Memory B cell (primary cell): ENCODE results near the gene TRAPPC14.
"Not testable (repeated sequence)": the region's sequence is repeated elsewhere in the genome, so short reads cannot be mapped to it uniquely, and the experiment has no call there.

Experiments used
- ATAC-seq: fragments of 150-1000 bp; cut with Tn5 transposase; 2 replicates; pipeline ENCODE4 v1.10.0; 2021; ENCODE audit warnings: low read depth, mild to moderate bottlenecking, moderate library complexity
- DNase-seq, 2 donors: peaks; one replicate each; pipeline ENCODE4 v3.0.0; 2022; ENCODE audit warnings: low spot score in 2 of 2
- H3K27ac Mint-ChIP-seq: one replicate; pipeline ENCODE4 v1.8.0; 2022; ENCODE audit warnings: mild to moderate bottlenecking, moderate library complexity, mixed read lengths
- H3K27me3 Mint-ChIP-seq: one replicate; pipeline ENCODE4 v1.8.0; 2022; ENCODE audit warnings: mixed read lengths
- H3K36me3 Mint-ChIP-seq: one replicate; pipeline ENCODE4 v1.8.0; 2022; ENCODE audit warnings: mild to moderate bottlenecking, mixed read lengths
- H3K4me1 Mint-ChIP-seq: one replicate; pipeline ENCODE4 v1.8.0; 2022; ENCODE audit warnings: mixed read lengths
- H3K4me3 Mint-ChIP-seq: one replicate; pipeline ENCODE4 v1.8.0; 2022; ENCODE audit warnings: mild to moderate bottlenecking, moderate library complexity, mixed read lengths
- H3K9me3 Mint-ChIP-seq: one replicate; pipeline ENCODE4 v1.8.0; 2022; ENCODE audit warnings: mixed read lengths

The TRAPPC14 gene

GRCh38 chr7:100153708-100154535 lies 4.6 kb downstream of the TRAPPC14 start:
- no peak overlapping the region for H3K4me3 Mint-ChIP-seq
- peaks cover 20% of the 10 kb centered on the region for H3K36me3 Mint-ChIP-seq

DNA sequence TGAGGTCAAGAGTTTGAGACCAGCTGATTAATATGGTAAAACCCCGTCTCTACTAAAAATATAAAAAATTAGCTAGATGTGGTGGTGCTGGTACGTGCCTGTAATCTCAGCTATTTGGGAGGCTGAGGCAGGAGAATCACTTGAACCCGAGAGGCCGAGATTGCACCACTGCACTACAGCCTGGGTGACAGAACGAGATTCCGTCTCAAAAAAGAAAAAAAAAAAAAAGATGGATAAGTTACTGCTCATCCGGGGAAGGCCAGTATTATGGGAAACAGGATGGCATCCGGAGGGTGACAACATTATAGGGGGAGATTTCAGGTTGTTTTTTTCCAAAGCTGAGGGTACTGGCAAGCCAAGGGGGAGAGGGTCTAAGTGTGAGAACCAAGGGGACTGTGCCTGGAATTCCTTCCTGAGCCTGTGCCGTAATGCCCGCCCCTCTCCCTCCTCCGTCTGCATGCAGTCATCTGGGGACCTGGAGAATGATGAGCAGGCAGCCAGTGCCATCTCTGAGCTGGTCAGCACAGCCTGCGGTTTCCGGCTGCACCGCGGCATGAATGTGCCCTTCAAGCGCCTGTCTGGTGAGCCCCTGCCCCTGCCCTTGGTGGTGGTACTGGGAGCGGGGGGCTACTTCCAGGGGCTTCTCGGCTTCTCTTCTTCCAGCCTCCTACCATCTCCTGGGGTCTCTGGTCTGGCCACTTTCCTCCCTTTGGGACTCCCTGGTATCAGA lies 5.4 kb downstream of the TRAPPC14 start:
- ATAC-seq (no peak), DNase-seq (no peak)
- no peaks in the 10 kb centered on the region for H3K27me3 Mint-ChIP-seq
- H3K4me3 Mint-ChIP-seq, result no peak overlapping the region
- no peaks in the 10 kb centered on the region for H3K9me3 Mint-ChIP-seq
- H3K4me1 Mint-ChIP-seq, result peaks cover 40% of the 10 kb centered on the region
- H3K36me3 Mint-ChIP-seq, result peaks cover 20% of the 10 kb centered on the region
- peak overlapping the region; percentile 62 for H3K27ac Mint-ChIP-seq

More at GRCh38 chr7:100153708-100154535, 4.6 kb downstream of the TRAPPC14 start:
- DNase-seq (no peak), ATAC-seq (no peak)
- H3K27me3 Mint-ChIP-seq, result no peaks in the 10 kb centered on the region
- peaks cover 33% of the 10 kb centered on the region for H3K4me1 Mint-ChIP-seq
- no peak overlapping the region for H3K27ac Mint-ChIP-seq
- H3K9me3 Mint-ChIP-seq, result no peaks in the 10 kb centered on the region

GRCh38 chr7:100152404-100152803 lies 6.1 kb downstream of the TRAPPC14 start:
- DNase-seq (no peak), ATAC-seq (no peak)
- Mint-ChIP-seq H3K4me3 (peak overlapping the region; percentile 45), H3K4me1 (peaks cover 36% of the 10 kb centered on the region), H3K27me3 (no peaks in the 10 kb centered on the region), H3K27ac (peak overlapping the region; percentile 62), H3K36me3 (peaks cover 20% of the 10 kb centered on the region), H3K9me3 (no peaks in the 10 kb centered on the region)

DNA sequence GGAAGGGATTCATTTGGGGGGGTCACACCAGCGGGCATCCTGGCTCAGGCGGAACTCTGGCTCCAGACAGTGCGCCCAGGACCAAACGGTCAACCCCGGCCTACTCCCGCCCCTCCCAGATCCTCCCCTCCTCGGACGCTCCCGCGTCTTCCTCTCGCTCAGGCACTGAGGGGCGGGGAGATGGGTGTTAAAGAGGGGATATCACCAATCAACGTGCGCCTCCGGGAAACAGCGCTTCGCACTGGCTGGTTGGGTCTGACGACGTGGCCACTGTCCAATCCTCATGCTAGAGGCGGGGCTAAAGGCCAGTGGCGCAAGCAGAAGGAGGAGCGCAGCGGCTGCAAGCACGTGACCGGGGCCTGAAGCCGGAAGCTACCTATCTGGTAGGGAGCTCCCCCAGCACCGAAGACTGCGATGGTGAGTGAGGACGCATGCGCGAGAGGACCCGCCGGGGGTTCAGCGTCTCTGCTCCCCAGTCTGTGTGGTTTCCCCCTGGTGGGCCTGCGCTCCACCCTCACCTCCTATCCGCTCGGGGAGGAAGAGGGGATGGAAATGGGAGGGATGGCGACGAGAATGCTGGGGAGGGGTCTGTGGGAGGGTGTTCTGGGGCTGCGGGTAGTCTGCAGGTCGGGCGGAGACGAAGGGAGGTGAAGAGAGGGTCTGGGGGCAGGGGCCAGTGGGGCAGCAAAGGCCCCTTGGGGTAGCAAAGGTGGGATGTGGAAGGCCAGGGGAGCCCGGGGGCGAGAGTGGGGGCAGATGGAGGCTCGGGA lies 9.8 kb downstream of the TRAPPC14 start, which contains the start of gene LAMTOR4:
LAMTOR4 (plus strand) TSS at position 360 of the 770 bp plus-strand sequence; CDS start at position 415, 55 bp downstream.
- Mint-ChIP-seq H3K9me3 (no peaks in the 10 kb centered on the region), H3K36me3 (peaks cover 10% of the 10 kb centered on the region), H3K27me3 (no peaks in the 10 kb centered on the region), H3K27ac (peak within 1 kb of the TSS; percentile 95), H3K4me1 (peaks cover 24% of the 10 kb centered on the region), H3K4me3 (peak within 1 kb of the TSS; percentile 98)
- ATAC-seq (peak; percentile 92), DNase-seq (peak; percentile 87 to 96)

- Mint-ChIP-seq H3K4me1 (peaks cover 21% of the 10 kb centered on the region), H3K36me3 (peaks cover 8% of the 10 kb centered on the region), H3K4me3 (peak overlapping the region; percentile 98), H3K27me3 (no peaks in the 10 kb centered on the region), H3K27ac (peak overlapping the region; percentile 95), H3K9me3 (no peaks in the 10 kb centered on the region)
- DNase-seq (no peak), ATAC-seq (peak; percentile 3)
Observed at GRCh38 chr7:100148225-100148558, 10.3 kb downstream of the TRAPPC14 start.

GRCh38 chr7:100147278-100147677 lies 11.2 kb downstream of the TRAPPC14 start:
- no peaks in the 10 kb centered on the region for H3K9me3 Mint-ChIP-seq
- DNase-seq (no peak), ATAC-seq (no peak)
- no peak overlapping the region for H3K4me3 Mint-ChIP-seq
- no peaks in the 10 kb centered on the region for H3K27me3 Mint-ChIP-seq
- peaks cover 5% of the 10 kb centered on the region for H3K36me3 Mint-ChIP-seq
- H3K4me1 Mint-ChIP-seq, result peaks cover 17% of the 10 kb centered on the region
- H3K27ac Mint-ChIP-seq, result no peak overlapping the region

GRCh38 chr7:100146350-100146749 lies 12.2 kb downstream of the TRAPPC14 start:
- not testable (repeated sequence) for H3K36me3 Mint-ChIP-seq, ATAC-seq, H3K27ac Mint-ChIP-seq, DNase-seq, H3K4me3 Mint-ChIP-seq, H3K27me3 Mint-ChIP-seq, H3K9me3 Mint-ChIP-seq
- peaks cover 19% of the 10 kb centered on the region for H3K4me1 Mint-ChIP-seq

DNA sequence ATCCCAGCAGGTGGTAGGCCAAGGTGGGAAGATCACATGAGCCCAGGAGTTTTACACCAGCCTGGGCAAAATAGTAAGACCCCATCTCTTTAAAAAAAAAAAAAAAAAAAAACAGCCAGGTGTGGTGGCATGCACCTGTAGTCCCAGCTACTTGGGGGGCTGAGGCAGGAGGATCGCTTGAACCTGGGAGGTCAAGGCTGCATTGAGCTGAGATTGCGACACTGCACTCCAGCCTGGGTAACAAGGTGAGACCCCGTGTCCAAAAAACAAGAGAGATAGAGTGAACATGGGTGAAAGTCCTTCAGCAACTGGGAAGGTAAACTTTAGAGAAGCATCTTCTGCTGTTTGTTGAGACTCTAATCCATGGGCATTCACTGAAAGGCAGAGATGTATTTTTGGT lies 16.1 kb downstream of the TRAPPC14 start:
- ATAC-seq (no peak), DNase-seq (no peak)
- Mint-ChIP-seq H3K36me3 (no peaks in the 10 kb centered on the region), H3K27me3 (peaks cover 3% of the 10 kb centered on the region), H3K9me3 (no peaks in the 10 kb centered on the region), H3K4me1 (peaks cover 11% of the 10 kb centered on the region), H3K4me3 (no peak overlapping the region), H3K27ac (no peak overlapping the region)

DNA sequence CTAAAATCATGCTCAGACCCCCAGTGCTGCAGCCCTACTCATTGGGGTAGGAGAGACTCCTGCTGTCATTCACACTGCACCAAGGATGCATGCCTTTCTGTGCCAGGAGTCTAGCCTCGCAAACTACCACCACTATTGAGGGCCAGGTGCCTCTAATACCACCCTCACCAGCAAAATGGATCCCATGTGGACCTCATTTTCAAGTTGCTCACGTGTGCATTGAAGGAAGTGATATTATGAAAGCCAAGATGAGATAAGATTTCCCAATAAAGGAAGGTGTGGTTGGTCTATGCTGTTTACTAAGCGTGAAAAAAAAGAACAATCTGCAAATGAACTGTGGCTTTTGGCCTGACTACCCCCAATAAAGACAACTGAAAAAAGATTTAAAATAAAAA lies 17.0 kb downstream of the TRAPPC14 start:
- Mint-ChIP-seq H3K27ac (no peak overlapping the region), H3K9me3 (no peaks in the 10 kb centered on the region), H3K36me3 (no peaks in the 10 kb centered on the region), H3K27me3 (peaks cover 3% of the 10 kb centered on the region), H3K4me3 (no peak overlapping the region), H3K4me1 (peaks cover 11% of the 10 kb centered on the region)
- ATAC-seq, result no peak
- no peak for DNase-seq

DNA sequence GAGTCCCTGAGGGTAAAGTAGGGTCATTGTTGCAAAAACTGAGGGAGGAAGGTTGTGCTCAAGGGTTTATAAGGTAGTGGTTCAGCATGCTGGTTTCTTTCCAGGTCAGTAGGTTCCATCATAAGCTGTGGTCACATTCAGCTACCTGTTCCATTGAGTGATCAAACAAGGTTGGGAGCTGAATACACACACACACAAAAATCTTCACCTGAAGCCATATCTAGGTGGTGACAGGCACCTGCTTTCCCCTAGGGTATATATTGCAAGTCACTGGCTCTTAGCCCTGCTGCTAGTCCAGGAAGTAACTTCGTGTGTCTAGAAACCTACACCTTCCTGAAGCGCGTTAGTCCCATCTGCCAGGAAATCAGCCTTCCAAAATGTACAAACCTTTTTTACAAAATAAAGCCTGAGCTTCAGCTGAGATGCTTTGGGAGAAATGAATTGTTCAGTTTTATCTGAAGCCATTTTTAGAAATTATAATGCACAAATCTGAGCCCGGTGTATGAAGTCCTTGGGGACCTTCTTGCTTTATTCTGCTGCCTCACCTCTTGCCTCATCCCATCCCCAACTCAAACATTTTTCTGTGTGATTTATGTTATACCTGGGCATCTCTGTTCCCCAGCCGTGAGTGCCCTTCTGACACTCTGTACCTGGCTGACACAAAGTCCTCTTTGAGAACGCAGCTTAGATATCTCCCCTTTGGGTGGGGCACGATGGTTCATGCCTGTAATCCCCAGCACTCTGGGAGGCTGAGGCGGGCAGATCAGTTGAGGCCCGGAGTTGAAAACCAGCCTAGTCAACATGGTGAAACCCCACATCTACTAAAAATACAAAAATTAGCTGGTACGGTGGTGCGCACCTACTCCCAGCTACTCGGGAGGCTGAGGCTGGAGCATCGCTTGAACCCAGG lies 20.4 kb downstream of the TRAPPC14 start:
- H3K27me3 Mint-ChIP-seq, result peaks cover 3% of the 10 kb centered on the region
- H3K9me3 Mint-ChIP-seq, result no peaks in the 10 kb centered on the region
- peaks cover 11% of the 10 kb centered on the region for H3K4me1 Mint-ChIP-seq
- H3K27ac Mint-ChIP-seq, result no peak overlapping the region
- peak; percentile 91 for ATAC-seq
- peak overlapping the region; percentile 55 for H3K4me3 Mint-ChIP-seq
- DNase-seq, result no peak
- H3K36me3 Mint-ChIP-seq, result no peaks in the 10 kb centered on the region

DNA sequence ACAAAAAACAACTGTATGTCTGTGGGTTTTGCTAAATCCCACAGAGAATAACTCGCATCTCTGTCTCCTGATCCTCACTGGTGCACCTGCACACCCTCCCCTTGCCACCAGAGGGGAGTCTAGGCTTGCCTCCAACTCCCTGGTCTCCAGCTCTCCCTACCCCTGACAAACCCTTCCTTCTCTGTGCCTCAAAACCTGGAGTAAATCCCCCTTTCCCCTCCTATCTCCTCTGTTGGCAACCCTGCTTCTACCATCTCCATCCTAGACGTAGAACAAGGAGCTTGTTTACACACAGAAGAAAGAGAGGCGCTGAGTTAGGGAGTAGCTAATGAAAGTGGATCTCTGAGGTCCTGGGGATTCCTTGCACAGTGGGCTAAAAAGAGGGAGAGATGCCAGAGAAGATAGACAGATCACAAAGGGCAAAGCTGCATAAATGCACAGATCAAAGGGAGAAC lies 25.8 kb downstream of the TRAPPC14 start:
- H3K9me3 Mint-ChIP-seq, result no peaks in the 10 kb centered on the region
- H3K27ac Mint-ChIP-seq, result no peak overlapping the region
- peak overlapping the region; percentile 30 for H3K4me3 Mint-ChIP-seq

GRCh38 chr7:100132126-100132525 lies 26.4 kb downstream of the TRAPPC14 start:
- peaks cover 13% of the 10 kb centered on the region for H3K4me1 Mint-ChIP-seq
- H3K4me3 Mint-ChIP-seq, result no peak overlapping the region
- H3K27me3 Mint-ChIP-seq, result no peaks in the 10 kb centered on the region
- ATAC-seq, result no peak
- H3K9me3 Mint-ChIP-seq, result no peaks in the 10 kb centered on the region
- no peaks in the 10 kb centered on the region for H3K36me3 Mint-ChIP-seq
- no peak for DNase-seq
- H3K27ac Mint-ChIP-seq, result peak overlapping the region; percentile 19

More for the DNA sequence above, 25.8 kb downstream of the TRAPPC14 start:
- H3K36me3 Mint-ChIP-seq, result no peaks in the 10 kb centered on the region
- peaks cover 15% of the 10 kb centered on the region for H3K4me1 Mint-ChIP-seq
- DNase-seq, result peak; percentile 55 to 63
- no peaks in the 10 kb centered on the region for H3K27me3 Mint-ChIP-seq
- ATAC-seq, result peak; percentile 85
